ENCODE results near the gene COA8. TPM values are rescaled to one million over a fixed set of nuclear protein-coding genes. Genes with fewer than 3 reads are reported as not detected.
A peak's percentile ranks its signal among the peaks of the same experiment; 100 is the strongest.

The COA8 gene
- polyA plus RNA-seq, 1 donor, result 59.0 TPM

GRCh38 chr14:103537175-103537990 is 25.4 kb upstream of the COA8 start:
- DNase-seq, result no peak

- DNase-seq, result no peak
Measured at GRCh38 chr14:103538291-103539055, 24.3 kb upstream of the COA8 start.

- DNase-seq, result no peak
Measured at GRCh38 chr14:103539056-103539825, 23.5 kb upstream of the COA8 start.

DNA sequence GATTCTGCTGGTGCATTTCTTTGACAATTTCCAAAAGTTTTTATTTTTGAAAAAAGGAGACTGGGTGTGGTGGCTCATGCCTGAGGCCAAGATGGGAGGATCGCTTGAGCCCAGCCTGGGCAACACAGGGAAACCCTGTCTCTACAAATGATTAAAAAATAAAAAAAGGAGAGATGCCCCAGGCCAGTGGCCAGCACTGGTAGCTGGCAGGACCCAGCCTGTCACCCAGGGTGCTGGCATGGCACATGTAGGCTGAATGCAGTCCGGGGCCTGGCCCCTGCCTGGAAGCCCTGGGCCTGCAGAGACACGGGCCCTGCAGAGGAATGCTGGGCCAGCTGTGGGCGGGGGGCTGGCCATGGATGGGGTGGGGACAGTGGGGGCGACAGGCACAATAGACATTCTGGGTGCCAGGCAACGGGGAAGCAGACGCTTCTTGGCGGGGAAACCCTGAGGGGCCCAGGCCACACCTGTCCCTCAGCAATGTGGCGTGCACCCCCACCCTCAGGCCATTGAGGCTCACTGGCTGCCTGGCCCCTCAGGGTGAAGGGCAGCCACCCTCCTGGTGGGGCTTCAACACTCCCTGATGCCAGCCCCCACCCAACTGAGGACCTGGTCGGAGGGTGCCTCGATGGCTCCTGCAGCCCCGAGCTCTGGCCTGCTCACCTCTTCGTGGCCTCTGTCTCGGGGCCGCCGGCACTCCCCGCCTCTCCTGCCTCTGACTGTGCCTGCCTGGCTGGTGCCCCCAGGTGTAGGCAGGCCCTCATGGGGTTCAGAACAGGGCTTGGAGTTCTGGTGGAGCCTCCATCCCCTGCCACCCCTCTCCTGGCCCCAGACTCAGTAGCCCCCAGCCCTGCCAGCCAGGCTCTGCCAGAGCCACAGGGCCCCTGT is 21.7 kb upstream of the COA8 start:
- no peak for DNase-seq

- no peak for DNase-seq
Measured at GRCh38 chr14:103541709-103542604, 20.8 kb upstream of the COA8 start.

DNA sequence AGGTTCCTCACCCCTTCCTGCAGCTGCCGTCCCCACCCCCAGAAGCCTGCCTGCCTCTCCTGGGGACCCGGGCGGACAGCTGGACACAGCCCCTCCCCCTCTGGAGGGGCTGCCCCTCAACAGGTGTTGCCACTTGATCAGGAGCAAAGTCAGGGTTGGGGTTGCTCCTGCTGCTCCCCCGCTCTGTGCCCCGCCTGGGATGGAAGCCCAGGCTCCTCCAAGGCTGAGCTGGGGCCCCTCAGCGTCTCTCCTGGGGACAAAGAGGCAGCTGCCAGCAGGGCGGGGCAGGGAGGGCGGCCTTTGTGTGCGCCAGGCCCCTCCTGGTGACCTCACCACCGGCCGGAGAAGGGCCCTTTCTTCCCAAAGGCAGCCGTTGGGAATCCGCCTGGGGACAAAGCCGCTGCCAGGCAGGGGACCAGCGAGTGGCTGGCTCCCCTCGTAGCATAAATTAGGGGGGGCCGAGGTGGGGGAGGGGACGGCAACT is 20.1 kb upstream of the COA8 start:
- peak; percentile 61 for DNase-seq

GRCh38 chr14:103543140-103543539 is 19.6 kb upstream of the COA8 start:
- DNase-seq, result no peak

DNA sequence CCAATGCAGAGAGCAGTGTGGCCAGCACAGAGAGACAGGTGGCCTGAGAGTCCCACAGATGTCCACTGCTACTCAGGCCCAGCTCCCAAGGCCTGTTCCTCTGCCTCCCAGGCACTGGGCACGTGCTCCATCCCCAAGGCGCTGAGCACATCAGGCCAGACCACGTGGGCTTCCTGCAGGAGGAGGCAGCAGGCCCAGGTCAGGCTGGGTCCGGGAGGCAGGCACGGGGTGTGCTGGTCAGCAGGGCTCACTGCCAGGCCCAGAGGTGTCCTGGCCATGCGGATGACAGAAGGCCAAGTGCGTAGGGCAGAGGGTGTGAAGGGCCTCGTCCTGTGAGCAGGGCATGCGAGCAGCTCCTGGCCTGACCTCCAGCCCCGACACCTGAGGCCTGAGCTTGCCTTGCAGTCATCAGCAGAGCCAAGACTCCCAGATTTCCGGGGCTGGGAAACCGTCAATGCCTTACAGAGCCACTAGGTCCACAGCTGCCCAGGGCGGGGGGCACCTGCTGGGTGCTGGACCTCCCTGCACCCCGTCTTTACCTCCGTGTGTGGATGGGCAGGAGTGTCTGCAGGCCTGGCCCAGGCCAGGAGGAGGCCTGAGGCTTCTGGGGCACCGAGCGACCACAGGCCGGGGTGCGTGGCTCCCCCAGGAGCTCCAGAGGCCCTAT is 18.9 kb upstream of the COA8 start:
- DNase-seq, result no peak

- peak; percentile 72 for DNase-seq
Measured at GRCh38 chr14:103544388-103545218, 18.2 kb upstream of the COA8 start.

DNA sequence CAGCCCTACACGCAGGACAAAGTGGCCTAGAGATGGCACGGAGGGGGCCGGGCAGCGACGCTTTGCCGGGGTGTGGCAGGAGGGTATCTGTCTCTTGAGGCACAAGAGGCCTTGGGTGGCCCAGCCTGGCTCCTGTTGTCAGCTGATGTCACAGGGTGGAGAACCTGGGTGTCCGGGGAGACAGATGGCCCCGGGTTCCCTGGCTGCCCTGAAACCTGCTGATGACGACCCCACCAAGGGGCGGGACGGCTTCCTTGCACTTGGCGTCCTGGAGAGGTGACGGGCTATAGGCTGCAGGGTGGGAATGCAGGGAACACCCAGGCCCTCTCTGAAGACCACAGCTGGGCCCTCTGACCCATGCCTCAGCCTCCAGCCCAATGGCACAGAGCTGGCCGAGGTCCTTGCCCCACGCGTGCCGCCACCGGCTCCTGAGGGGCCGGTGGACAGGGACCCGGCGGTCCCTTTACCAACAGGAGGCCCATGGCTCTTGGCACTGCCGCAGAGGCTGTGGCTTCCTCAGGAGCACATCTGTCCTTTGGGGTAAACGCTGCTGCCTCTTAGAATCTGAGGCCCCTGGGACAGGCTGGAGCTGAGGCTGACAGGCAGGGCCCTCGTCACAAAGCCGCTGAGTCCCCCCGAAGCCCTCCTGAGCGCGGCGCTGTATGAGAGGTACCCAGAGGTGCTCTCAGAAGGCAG is 17.4 kb upstream of the COA8 start:
- DNase-seq, result no peak

GRCh38 chr14:103545915-103546651 is 16.7 kb upstream of the COA8 start:
- DNase-seq, result no peak

- DNase-seq, result peak; percentile 62
Measured at GRCh38 chr14:103546652-103547454, 15.9 kb upstream of the COA8 start.

- DNase-seq, result no peak
Measured at GRCh38 chr14:103547455-103547940, 15.3 kb upstream of the COA8 start.

DNA sequence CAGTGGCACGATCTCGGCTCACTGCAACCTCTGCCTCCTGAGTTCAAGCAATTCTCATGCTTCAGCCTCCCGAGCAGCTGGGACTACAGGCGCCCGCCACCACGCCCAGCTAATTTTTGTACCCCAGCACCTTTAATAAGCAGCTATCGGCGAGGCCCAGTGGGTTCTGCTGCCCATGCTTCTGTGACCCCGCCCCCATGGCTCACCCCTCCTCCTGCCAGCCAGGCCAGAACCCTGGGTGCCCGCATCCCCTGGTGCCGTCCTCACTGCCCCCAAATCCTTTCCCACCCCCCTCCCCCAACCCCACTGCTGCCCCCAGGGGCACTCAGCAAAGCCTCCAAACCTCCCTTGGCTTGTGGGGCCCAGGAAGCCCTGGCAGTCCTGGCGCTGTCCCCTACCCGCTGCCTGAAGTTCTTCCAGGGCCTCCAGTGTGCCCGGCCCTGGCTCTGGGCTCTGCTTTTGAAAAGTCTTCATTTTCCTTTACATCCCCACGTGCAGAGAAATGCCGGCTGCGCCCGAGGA is 14.8 kb upstream of the COA8 start:
- DNase-seq, result no peak

DNA sequence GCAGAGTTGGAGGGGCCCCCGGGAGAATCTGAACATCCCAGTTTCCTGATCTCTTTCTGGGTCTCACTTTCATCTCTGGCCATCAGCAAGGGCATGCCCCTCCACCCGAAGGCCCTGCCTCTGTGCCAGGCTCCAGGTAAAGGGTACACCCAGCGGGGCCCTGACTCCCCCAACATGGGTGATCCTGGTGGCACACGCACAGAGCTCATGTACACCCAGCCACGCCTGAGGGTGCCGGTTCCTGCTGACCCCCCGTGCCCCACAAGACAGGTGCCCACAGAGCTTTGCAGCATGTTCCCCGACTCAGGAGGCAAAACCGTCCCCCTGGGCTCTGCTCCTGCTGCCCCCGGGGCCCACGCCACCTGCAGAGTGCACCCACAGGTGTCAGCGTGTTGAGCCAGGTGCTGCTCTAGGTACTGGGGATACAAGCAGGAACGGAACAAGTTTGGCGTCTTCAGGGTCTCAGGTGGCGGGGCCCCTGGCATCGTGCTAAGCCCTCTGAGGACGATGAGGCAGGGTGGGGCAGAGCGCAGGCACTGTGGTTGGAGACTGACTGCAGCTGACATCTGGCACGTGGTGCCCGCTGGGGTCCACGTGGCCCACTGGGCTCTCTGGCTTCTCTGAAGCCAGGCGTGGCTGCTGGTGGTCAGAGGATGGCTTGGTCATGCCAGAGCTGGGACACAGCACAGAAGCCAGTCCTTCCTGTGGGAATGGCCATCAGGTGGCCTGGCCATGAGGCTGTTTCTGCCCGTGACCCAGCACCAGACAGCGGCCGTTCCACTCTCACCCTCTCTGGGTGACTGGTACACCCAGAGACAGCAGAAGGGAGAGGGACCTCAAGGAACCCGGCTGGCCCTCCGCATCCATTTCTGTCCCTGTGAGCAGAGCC is 14.1 kb upstream of the COA8 start:
- DNase-seq, result no peak

Measured in hindlimb muscle (tissue), 1 donor.